Stimulated activated CD8-positive, alpha-beta memory T cell treated with anti-CD3 and anti-CD28 coated beads, Interleukin-12 subunit alpha, Interleukin-12 subunit beta, amount 100 ng/mL, for 1 hour (primary cell): Measurements from ENCODE around the gene EPB41L4A.

ENCODE experiments used
- DNase-seq: peaks from one replicate; pipeline ENCODE4 v3.0.0-alpha.2; 2020; ENCODE audit warnings: low read depth

EPB41L4A gene

DNA sequence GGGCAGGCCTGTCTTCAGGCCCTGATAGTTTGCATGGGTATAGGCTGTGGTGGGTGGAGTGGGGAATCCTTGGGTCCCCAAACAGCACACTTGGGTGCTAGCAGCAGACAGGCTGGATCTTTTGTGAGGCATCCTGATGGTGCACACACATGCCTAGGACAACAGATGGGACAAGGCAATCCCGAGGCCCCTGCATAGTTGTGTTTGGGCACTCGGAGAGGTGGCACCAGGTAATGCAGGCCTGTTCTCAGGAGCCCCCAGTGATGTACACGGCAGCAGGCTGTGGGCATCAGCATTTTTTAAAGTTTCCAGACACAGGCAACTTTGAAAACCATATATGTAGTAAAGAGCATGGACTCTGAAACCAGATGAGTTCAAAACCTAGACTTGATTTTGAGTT lies 65.4 kb downstream of the EPB41L4A start:
- no peak for DNase-seq

- DNase-seq: no peak
These were observed 67.9 kb downstream of the EPB41L4A start for GRCh38 chr5:112351225-112351624.

GRCh38 chr5:112350626-112351025 lies 68.5 kb downstream of the EPB41L4A start:
- no peak for DNase-seq

- no peak for DNase-seq
These were observed 69.7 kb downstream of the EPB41L4A start for GRCh38 chr5:112349371-112349770.

- no peak for DNase-seq
These were observed 70.2 kb downstream of the EPB41L4A start for GRCh38 chr5:112348915-112349314.

GRCh38 chr5:112348387-112348786 lies 70.7 kb downstream of the EPB41L4A start:
- DNase-seq: no peak

DNA sequence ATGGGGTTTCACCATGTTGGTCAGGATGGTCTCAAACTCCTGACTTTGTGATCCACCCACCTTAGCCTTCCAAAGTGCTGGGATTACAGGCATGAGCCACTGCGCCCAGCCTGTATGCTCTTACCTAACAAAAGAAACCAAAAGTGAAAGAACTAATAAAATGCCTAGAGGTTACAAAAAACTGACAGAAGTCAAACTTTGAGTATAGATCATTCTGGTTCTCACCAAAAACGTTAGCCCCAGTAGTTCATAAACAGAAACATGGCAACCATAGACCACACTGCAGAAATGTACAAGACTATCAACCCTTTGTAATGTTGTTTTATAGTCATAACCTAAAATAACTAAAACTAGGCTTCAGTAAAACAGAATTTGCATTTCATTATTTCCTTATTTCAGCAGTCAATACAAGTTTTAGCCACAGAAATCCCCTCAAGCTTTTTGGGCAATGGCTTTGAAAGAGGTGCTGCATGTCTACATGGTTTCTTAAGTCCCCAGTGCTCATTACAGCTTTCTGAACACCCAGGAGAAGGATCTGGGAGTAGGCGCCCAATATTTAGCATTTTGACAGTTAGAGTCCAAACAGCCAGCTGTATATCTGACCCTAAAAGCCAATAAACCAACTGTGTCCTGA lies 72.5 kb downstream of the EPB41L4A start:
- no peak for DNase-seq

GRCh38 chr5:112344540-112344939 lies 74.5 kb downstream of the EPB41L4A start:
- no peak for DNase-seq

DNA sequence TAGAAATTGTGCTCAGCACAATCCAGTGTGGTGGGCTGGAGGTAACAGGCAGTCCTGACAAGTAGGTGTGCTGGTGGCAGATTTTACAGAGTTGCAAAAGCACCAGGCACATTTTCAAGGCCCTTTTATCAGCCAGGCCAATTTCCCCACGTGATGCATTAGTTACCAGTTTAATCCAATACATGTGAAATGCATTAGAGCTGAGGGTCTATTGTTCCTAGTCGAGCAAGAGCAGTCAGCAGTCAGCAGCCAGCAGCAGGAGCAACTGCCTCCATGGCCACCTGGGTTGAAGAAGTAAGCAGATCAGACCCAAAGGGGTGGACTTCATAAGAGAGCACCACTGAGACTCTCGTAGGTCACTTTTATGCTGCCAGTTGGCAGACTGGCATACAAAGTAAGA lies 76.7 kb downstream of the EPB41L4A start:
- no peak for DNase-seq

DNA sequence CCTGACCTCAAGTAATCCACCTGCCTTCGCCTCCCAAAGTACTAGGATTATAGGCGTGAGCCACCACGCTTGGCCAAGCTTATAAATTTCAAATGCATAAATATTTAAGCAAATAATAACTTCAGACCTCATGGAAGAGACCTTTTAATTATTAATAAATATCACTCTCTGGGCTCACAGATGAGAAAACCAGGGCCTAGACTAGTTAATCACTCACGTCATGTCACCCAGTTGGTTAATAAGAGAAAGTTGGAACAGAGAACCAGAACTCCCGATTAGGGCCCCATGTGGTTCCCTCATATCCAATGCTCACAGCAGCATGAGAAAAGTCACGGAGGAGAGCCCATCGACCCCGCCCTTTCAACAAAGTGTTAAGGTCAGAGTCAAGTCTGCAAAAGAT lies 79.3 kb downstream of the EPB41L4A start:
- DNase-seq: no peak

GRCh38 chr5:112338681-112339337 lies 80.3 kb downstream of the EPB41L4A start:
- DNase-seq: no peak

DNA sequence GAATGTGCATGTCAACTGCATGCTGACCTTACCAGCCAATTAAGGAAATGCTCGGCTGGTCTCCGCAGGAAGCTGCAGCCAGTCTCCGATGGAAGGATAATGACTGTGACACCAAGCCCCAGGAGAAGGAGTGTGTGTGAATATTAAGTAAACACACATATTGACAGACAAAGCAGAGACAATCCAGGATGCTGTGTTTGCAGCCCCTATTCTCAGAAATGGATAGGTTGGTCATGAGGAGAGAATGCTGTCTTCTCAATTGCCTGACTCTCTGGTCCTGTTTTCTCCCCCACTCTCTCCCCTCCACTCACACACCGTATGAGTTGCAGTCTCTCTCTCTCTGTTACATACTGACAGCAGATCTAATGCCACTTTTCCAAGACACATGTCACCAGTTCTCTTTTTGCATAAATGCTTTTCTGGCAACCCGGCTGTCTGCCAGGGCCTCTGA lies 85.7 kb downstream of the EPB41L4A start:
- DNase-seq: no peak

DNA sequence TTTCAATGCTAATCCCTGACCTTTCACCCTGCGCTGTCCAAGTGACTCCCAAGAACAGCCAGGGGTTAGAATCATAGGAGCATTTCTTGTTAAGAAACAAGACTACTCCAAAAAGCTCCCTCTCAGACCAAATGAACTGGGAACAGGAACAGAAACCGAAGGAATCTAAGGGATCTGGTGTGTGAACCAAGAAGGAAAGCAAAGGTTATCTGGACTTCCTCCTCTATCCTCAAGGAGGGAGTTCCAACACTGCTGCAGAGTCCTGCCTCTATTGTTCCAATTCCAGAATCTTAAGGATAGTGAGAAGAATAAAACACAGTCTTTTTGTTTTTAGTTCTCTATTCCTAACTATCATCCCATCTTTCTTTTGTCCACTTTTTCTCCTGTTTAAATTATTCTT lies 87.2 kb downstream of the EPB41L4A start:
- DNase-seq: no peak

DNA sequence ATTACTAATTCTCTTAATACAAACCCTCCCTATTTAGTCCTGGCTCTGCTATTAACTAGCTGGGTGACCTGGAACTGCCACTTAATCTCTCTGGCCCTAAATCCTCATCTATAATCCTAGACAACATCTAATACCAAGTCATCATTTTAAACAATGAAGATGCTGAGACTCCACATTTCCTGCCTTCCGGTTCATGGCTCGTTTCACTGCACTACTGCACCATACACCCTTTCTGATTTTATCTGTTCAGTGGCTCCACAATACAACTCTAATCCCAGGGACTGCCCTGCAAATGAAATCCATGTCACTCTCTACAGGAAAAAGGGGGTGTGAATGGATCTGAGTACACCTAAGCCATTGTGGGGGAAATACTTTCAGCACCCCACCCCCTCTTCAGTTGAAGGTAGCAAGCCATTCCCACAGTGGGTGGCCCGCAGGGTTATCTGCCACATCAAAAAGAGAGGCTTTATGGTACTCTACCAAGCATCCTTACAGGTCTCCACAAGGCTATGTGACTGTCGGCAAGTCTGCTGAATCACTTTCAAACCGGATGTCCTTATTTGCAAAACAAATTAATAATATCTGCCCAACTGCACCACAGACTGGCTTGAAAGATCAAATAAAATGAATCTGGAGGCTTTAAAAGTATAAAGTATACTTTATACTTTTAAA lies 89.5 kb downstream of the EPB41L4A start:
- DNase-seq: no peak

DNA sequence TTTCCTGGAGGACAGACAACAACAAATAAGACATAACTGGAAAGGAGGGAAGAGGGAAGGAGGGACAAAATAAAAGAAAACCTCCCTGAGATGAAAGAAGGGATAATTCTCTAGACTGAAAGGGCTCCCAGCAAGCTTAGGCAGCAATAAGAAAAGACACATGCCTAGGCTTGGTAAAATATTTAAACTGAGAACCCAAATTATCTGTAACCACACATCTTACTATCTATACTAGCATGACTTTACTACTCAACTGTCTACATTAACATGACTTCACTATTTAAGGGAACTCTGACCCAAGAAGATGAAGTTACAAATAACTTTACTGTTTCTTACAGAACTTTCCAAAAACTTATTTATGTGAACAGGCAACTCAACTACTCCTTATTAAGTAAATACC lies 95.9 kb downstream of the EPB41L4A start:
- DNase-seq: no peak

DNA sequence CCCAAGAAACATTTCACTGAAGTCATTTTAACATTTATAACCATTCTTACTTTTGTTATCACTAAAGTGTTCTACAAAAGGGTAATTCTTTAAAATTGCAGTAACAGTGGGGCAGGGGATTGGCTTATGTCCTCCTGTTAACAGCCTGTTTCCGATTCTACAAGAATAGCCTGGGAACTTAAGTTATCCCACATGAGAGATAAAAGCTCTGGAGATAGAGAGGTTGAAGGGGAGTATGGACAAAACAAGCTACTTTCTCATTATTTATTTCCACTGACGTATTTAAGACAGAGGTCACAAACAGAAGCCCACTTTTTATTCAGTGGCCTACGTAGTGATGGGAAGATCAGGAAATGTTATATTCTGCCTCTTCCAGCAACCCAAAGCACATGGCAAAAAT lies 98.7 kb downstream of the EPB41L4A start:
- no peak for DNase-seq

- DNase-seq: no peak
These were observed 100.7 kb downstream of the EPB41L4A start for GRCh38 chr5:112318346-112318745.

DNA sequence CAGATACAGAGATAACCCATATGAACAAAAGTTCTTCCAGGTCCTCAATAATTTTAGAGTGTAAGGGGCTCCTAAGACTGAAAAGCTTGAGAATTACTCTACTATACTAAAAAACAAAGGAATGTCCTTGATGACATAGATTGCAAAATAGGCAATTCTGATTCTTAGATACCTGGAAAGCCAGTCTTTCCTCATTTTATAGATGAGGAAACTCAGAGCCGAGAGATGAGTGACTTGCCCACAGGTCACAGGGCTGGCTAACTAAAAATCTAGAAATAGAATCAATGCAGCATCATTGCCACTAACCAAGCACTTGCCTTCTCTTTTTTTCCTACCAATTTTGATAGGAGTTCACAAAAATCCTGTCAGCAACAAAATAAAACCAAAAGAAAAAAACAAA lies 101.2 kb downstream of the EPB41L4A start:
- no peak for DNase-seq

- no peak for DNase-seq
These were observed 102.3 kb downstream of the EPB41L4A start for GRCh38 chr5:112316731-112317130.

DNA sequence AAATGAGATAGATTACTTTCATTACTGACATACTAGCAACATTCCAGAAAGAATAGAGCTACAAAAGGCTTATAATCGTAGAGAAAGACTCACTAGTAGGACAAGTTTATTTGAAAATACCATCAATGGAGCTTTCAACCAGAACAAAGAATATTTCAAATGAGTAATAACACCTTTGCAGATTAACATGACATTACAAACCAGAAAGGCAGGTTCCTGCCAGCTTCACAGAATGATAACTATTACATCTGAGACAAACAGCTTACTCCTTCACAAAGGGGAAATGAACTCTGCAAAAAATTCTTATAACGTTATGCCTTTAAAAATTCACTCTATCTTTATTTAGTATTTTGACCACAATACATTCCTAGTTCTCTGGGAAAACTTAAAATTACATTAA lies 103.1 kb downstream of the EPB41L4A start:
- DNase-seq: no peak

GRCh38 chr5:112312295-112313275 lies 106.5 kb downstream of the EPB41L4A start:
- DNase-seq: no peak

DNA sequence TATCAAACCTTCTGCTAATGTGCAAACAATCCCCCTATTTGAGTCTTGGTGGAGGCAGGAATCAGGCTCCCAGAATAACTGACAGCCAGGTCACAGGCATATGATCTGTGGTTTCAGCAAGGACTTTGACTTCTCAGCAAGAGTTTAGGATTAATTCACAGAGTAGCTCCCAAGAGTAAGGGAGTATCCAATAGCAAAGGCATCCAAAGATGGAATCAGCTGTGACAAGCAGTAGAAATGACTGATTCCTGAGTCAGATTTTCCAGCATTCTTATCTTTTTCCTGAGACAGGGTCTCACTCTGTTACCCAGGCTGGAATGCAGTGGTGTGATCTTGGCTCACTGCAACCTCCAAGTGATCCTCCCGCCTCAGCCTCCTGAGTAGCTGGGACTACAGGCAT lies 108.3 kb downstream of the EPB41L4A start:
- no peak for DNase-seq
